WERI-Rb-1 (cell line): ENCODE measurements around the gene GRID1.

Source experiments
- DNase-seq: peaks from one replicate; pipeline ENCODE4 v3.0.0-alpha.2; 2020
- H3K27ac ChIP-seq: fragments of 250-450 bp; sonication (Bioruptor Pico); 2 replicates; pipeline ENCODE4 v1.5.1; 2020; ENCODE audit warnings: mild to moderate bottlenecking, moderate library complexity
- H3K27me3 ChIP-seq: fragments of 250-450 bp; sonication (Bioruptor Pico); 2 replicates; pipeline ENCODE4 v1.5.1; 2021; ENCODE audit warnings: mild to moderate bottlenecking, low read depth, moderate library complexity; ENCODE audit not compliant: insufficient read depth, severe bottlenecking
- H3K36me3 ChIP-seq: fragments of 250-450 bp; sonication (Bioruptor Pico); 2 replicates; pipeline ENCODE4 v1.5.1; 2020; ENCODE audit warnings: mild to moderate bottlenecking, moderate library complexity
- H3K4me3 ChIP-seq: 2 replicates; pipeline ENCODE4 v1.5.1; 2011; ENCODE audit warnings: low read depth, mild to moderate bottlenecking, control low read depth, low read length
- H3K9me3 ChIP-seq: fragments of 250-450 bp; sonication (Bioruptor Pico); 2 replicates; pipeline ENCODE4 v1.5.1; 2021; ENCODE audit warnings: mild to moderate bottlenecking, moderate library complexity; ENCODE audit not compliant: severe bottlenecking
- CTCF ChIP-seq: IDR thresholded peaks from 2 replicates; pipeline ENCODE4 v1.5.1; 2011; ENCODE audit warnings: low read depth, mild to moderate bottlenecking, control low read depth, inconsistent platforms, low read length

GRID1 gene

GRCh38 chr10:85598646-85599045, 767.9 kb downstream of the GRID1 start:
- Histone ChIP-seq H3K9me3 (no peaks in the 10 kb centered on the region), H3K27ac (no peak overlapping the region), H3K36me3 (no peaks in the 10 kb centered on the region), H3K4me3 (no peak overlapping the region), H3K27me3 (no peaks in the 10 kb centered on the region)
- no peak for TF ChIP-seq CTCF
- no peak for DNase-seq

- no peak for DNase-seq
- H3K27ac ChIP-seq, result no peak overlapping the region
- H3K27me3 ChIP-seq, result no peaks in the 10 kb centered on the region
- H3K9me3 ChIP-seq, result no peaks in the 10 kb centered on the region
- H3K4me3 ChIP-seq, result no peak overlapping the region
- no peaks in the 10 kb centered on the region for H3K36me3 ChIP-seq
- no peak for TF ChIP-seq CTCF
Measured at GRCh38 chr10:85597006-85597405, 769.6 kb downstream of the GRID1 start.

GRCh38 chr10:85596389-85596788, 770.2 kb downstream of the GRID1 start:
- Histone ChIP-seq H3K4me3 (no peak overlapping the region), H3K27ac (no peak overlapping the region), H3K36me3 (no peaks in the 10 kb centered on the region), H3K9me3 (no peaks in the 10 kb centered on the region), H3K27me3 (no peaks in the 10 kb centered on the region)
- no peak for DNase-seq
- TF ChIP-seq CTCF, result no peak

GRCh38 chr10:85594239-85594638, 772.4 kb downstream of the GRID1 start:
- Histone ChIP-seq H3K27ac (no peak overlapping the region), H3K9me3 (no peaks in the 10 kb centered on the region), H3K36me3 (no peaks in the 10 kb centered on the region), H3K27me3 (no peaks in the 10 kb centered on the region), H3K4me3 (no peak overlapping the region)
- TF ChIP-seq CTCF, result no peak
- DNase-seq, result no peak

- no peak overlapping the region for H3K27ac ChIP-seq
- no peak for DNase-seq
- H3K9me3 ChIP-seq, result no peaks in the 10 kb centered on the region
- H3K27me3 ChIP-seq, result no peaks in the 10 kb centered on the region
- H3K36me3 ChIP-seq, result no peaks in the 10 kb centered on the region
- no peak overlapping the region for H3K4me3 ChIP-seq
- no peak for TF ChIP-seq CTCF
Measured at GRCh38 chr10:85593226-85593772, 773.3 kb downstream of the GRID1 start.

- no peak overlapping the region for H3K27ac ChIP-seq
- H3K4me3 ChIP-seq, result no peak overlapping the region
- H3K9me3 ChIP-seq, result peaks cover 10% of the 10 kb centered on the region
- DNase-seq, result no peak
- H3K27me3 ChIP-seq, result no peaks in the 10 kb centered on the region
- no peak for TF ChIP-seq CTCF
- H3K36me3 ChIP-seq, result no peaks in the 10 kb centered on the region
Measured at GRCh38 chr10:85581371-85581770, 785.2 kb downstream of the GRID1 start.
